HepG2 (cell line): ENCODE data around the gene UCN3. TPM values are rescaled to one million over a fixed set of nuclear protein-coding genes. Genes with fewer than 3 reads are reported as not detected.

Experiments
- ATAC-seq: fragments of 200-7000 bp; cut with Tn5 transposase; 3 replicates; pipeline ENCODE4 v1.9.1; 2020; ENCODE audit warnings: mild to moderate bottlenecking, moderate library complexity
- BruUV-seq: library from RNA; stranded (reverse); fragments of 400-500 nt; replicated peaks from 2 replicates; lab custom pipeline; 2021; lab: Mats Ljungman, UMichigan
- CTCF ChIA-PET: fragments of 300-600 bp; formaldehyde crosslinking; extraction: SDS; loops from one replicate; lab custom pipeline; 2021; ENCODE audit warnings: low total read pairs, inconsistent platforms, low intra/inter-chr PET ratio; lab: Yijun Ruan, JAX
- POLR2A ChIA-PET: fragments of 350-600 bp; sonication (Branson Sonifier 250); formaldehyde crosslinking; loops from one replicate; lab custom pipeline; 2020; ENCODE audit warnings: antibody characterized with exemption, inconsistent platforms; lab: Yijun Ruan, JAX
- DNase-seq: peaks from one replicate; pipeline ENCODE4 v3.0.0-alpha.2; 2015; ENCODE audit warnings: low spot score
- FAIRE-seq: peaks from 3 replicates; lab custom pipeline; 2011; peaks lifted over from hg19 to GRCh38; lab: Jason Lieb, UNC
- H2AFZ ChIP-seq: one replicate; pipeline ENCODE4 v1.6.1; 2011; ENCODE audit warnings: low read length, inconsistent platforms
- H3K27ac ChIP-seq: fragments of 300-600 bp; 3 replicates; pipeline ENCODE4 v1.8.0; 2011; ENCODE audit warnings: mixed run types, mild to moderate bottlenecking, mixed read lengths, low read length, inconsistent platforms; ENCODE audit not compliant: insufficient read depth; ENCODE audit errors: extremely low read length
- H3K27me3 ChIP-seq, 2 experiments: fragments of 200-600 bp in 1 of 2; 2 replicates in 1 of 2; 3 replicates in 1 of 2; pipeline versions ENCODE4 v1.6.0 to v1.8.0; 2011; ENCODE audit warnings: low read length in 2 of 2, mild to moderate bottlenecking in 2 of 2, moderate library complexity in 2 of 2, inconsistent platforms in 1 of 2; ENCODE audit not compliant: insufficient read depth in 2 of 2, control insufficient read depth in 1 of 2
- H3K36me3 ChIP-seq, 2 experiments: fragments of 200-600 bp in 1 of 2; replicated peaks in 1 of 2; 2 replicates in 1 of 2; 3 replicates in 1 of 2; pipeline versions ENCODE4 v1.5.1 to v1.8.0; 2011; ENCODE audit warnings: low read length in 2 of 2, inconsistent platforms in 1 of 2; ENCODE audit not compliant: insufficient read depth in 2 of 2, control insufficient read depth in 1 of 2
- H3K4me1 ChIP-seq: 2 replicates; pipeline ENCODE4 v1.5.1; 2012; ENCODE audit warnings: low read length, inconsistent platforms; ENCODE audit not compliant: insufficient read depth
- H3K4me2 ChIP-seq: 2 replicates; pipeline ENCODE4 v1.6.0; 2011; ENCODE audit warnings: low read depth, low read length, inconsistent platforms
- H3K4me3 ChIP-seq, 3 experiments: fragments of 200-600 bp in 1 of 3; sonication (generic), shearing (Covaris generic) in 1 of 3; replicated peaks in 1 of 3; 2 replicates each; pipeline ENCODE4 v1.5.1; 2011 to 2016; ENCODE audit warnings: low read length in 3 of 3, inconsistent platforms in 2 of 3, low read depth in 2 of 3, mild to moderate bottlenecking in 2 of 3, control low read depth in 1 of 3, mixed read lengths in 1 of 3; ENCODE audit not compliant: insufficient read depth in 1 of 3
- H3K79me2 ChIP-seq: one replicate; pipeline ENCODE4 v1.6.1; 2011; ENCODE audit warnings: low read length, inconsistent platforms; ENCODE audit not compliant: insufficient read depth
- H3K9ac ChIP-seq: 2 replicates; pipeline ENCODE4 v1.6.0; 2011; ENCODE audit warnings: mild to moderate bottlenecking, low read depth, low read length, inconsistent platforms; ENCODE audit not compliant: insufficient read depth
- H3K9me3 ChIP-seq: 2 replicates; pipeline ENCODE4 v1.5.1; 2012; ENCODE audit warnings: mild to moderate bottlenecking, low read length
- H4K20me1 ChIP-seq: 2 replicates; pipeline ENCODE4 v1.6.0; 2011; ENCODE audit warnings: inconsistent platforms, mild to moderate bottlenecking, low read length, moderate library complexity; ENCODE audit not compliant: insufficient read depth
- AGO1 ChIP-seq: fragments of 200-400 bp; formaldehyde crosslinking; IDR thresholded peaks from 2 replicates; pipeline ENCODE4 v1.6.1; 2017; ENCODE audit warnings: mild to moderate bottlenecking, low read depth, low read length, moderate library complexity; ENCODE audit not compliant: poor library complexity, severe bottlenecking
- ASH2L ChIP-seq: fragments of 300-600, 200-600 bp; sonication (generic); IDR thresholded peaks from 2 replicates; pipeline ENCODE4 v1.7.0; 2017; ENCODE audit warnings: low read depth, mild to moderate bottlenecking, moderate library complexity, mixed read lengths, low read length; ENCODE audit not compliant: insufficient read length
- CBFB ChIP-seq: sonication (generic); formaldehyde crosslinking; IDR thresholded peaks from 2 replicates; pipeline ENCODE4 v1.4.0; 2020; ENCODE audit warnings: missing genetic modification reagents
- CENPX ChIP-seq: sonication (generic); formaldehyde crosslinking; IDR thresholded peaks from 2 replicates; pipeline ENCODE4 v1.9.0; 2021; ENCODE audit warnings: mild to moderate bottlenecking, missing genetic modification reagents, moderate library complexity
- KDM2A ChIP-seq: sonication (generic); formaldehyde crosslinking; IDR thresholded peaks from 2 replicates; pipeline ENCODE4 v1.4.0; 2020; ENCODE audit warnings: low read depth, missing genetic modification reagents, borderline replicate concordance
- KDM5B ChIP-seq: sonication (generic); formaldehyde crosslinking; IDR thresholded peaks from 2 replicates; pipeline ENCODE4 v1.4.0; 2020; ENCODE audit warnings: missing genetic modification reagents, mild to moderate bottlenecking, borderline replicate concordance
- NFKB2 ChIP-seq: sonication (generic); formaldehyde crosslinking; IDR thresholded peaks from 2 replicates; pipeline ENCODE4 v1.4.0; 2020; ENCODE audit warnings: missing genetic modification reagents, borderline replicate concordance
- NR2C2 ChIP-seq: sonication (generic); formaldehyde crosslinking; IDR thresholded peaks from 2 replicates; pipeline ENCODE4 v1.4.0; 2020; ENCODE audit warnings: missing genetic modification reagents, mild to moderate bottlenecking, moderate library complexity, borderline replicate concordance
- SIN3A ChIP-seq: IDR thresholded peaks from 2 replicates; pipeline ENCODE4 v1.6.1; 2011; ENCODE audit warnings: low read depth, mild to moderate bottlenecking, control low read depth, low read length, borderline replicate concordance
- TBX3 ChIP-seq: fragments of 450-650 bp; IDR thresholded peaks from 2 replicates; pipeline ENCODE4 v1.6.1; 2017; ENCODE audit warnings: antibody characterized with exemption, mild to moderate bottlenecking, inconsistent platforms, borderline replicate concordance
- TCF12 ChIP-seq, 2 experiments: fragments of 450-650 bp in 1 of 2; sonication (generic) in 1 of 2; formaldehyde crosslinking in 1 of 2; IDR thresholded peaks; 2 replicates each; pipeline versions ENCODE4 v1.6.1 to v1.8.0; 2017 to 2022; ENCODE audit warnings: antibody characterized with exemption in 1 of 2, mild to moderate bottlenecking in 1 of 2, missing genetic modification reagents in 1 of 2, moderate library complexity in 1 of 2
- ZBTB7B ChIP-seq: sonication (generic); formaldehyde crosslinking; IDR thresholded peaks from 2 replicates; pipeline ENCODE4 v1.4.0; 2020; ENCODE audit warnings: missing genetic modification reagents
- ZNF138 ChIP-seq: sonication (generic); formaldehyde crosslinking; IDR thresholded peaks from 2 replicates; pipeline ENCODE4 v1.5.0; 2020; ENCODE audit warnings: mild to moderate bottlenecking, low read depth, missing genetic modification reagents
- ZNF556 ChIP-seq: sonication (generic); formaldehyde crosslinking; IDR thresholded peaks from 2 replicates; pipeline ENCODE4 v1.4.0; 2020; ENCODE audit warnings: mild to moderate bottlenecking, missing genetic modification reagents, borderline replicate concordance
- ZNF746 ChIP-seq: sonication (generic); formaldehyde crosslinking; IDR thresholded peaks from 2 replicates; pipeline ENCODE4 v1.8.0; 2022; ENCODE audit warnings: mild to moderate bottlenecking, missing genetic modification reagents
- WGBS: methylation state at CpG from one replicate; pipeline ENCODE4 v1.1.6; 2017; ENCODE audit warnings: low lambda C conversion rate; 5-methylcytosine and 5-hydroxymethylcytosine counted together
- in situ Hi-C: cut with HindIII; loops from 2 replicates; pipeline ENCODE4 v1.10.0; 2017; ENCODE audit warnings: low pct_unique_long_range_greater_than_20kb; ENCODE audit not compliant: extremely low pct_ligation_motif_present
- intact Hi-C: fragments of 100-400 bp; cut with micrococcal nuclease; formaldehyde crosslinking; loops from one replicate; pipeline ENCODE4 v1.10.0; 2022; ENCODE audit not compliant: unreplicated experiment
- polyA plus RNA-seq, 8 experiments: library from polyadenylated mRNA; depleted of rRNA in 3 of 8; stranded (reverse) in 7 of 8; unstranded in 1 of 8; fragments of >200 nt; fragmentation: Illumina TruSeq in 4 of 8; extraction: Trizol in 4 of 8; gene quantifications; 2 replicates each; pipeline versions ENCODE4 v1.2.1 to v1.2.3, GENCODE V29; 2011 to 2016; ENCODE audit warnings: low read depth in 4 of 8, missing spikeins in 1 of 8, mixed read lengths in 1 of 8; ENCODE audit not compliant: insufficient read depth in 1 of 8
- total RNA-seq, 5 experiments: library from RNA; depleted of rRNA; stranded (reverse); fragments of >200 nt; fragmentation: Illumina TruSeq; extraction: Trizol; gene quantifications; 2 replicates each; pipeline ENCODE4 v1.2.3, GENCODE V29; 2016; ENCODE audit warnings: low read depth in 1 of 5
- TF ChIP-seq, protein P1 (sequence below): sonication (generic); formaldehyde crosslinking; IDR thresholded peaks from 2 replicates; pipeline ENCODE4 v1.5.0; 2020; ENCODE audit warnings: mild to moderate bottlenecking, missing genetic modification reagents, borderline replicate concordance
- TF ChIP-seq, protein P2 (sequence below), 2 experiments: fragments of 450-650 bp in 1 of 2; sonication (generic) in 1 of 2; formaldehyde crosslinking; IDR thresholded peaks; 2 replicates each; pipeline versions ENCODE4 v1.5.0 to v1.8.0; 2020 to 2022; ENCODE audit warnings: mild to moderate bottlenecking in 1 of 2, missing genetic modification reagents in 1 of 2
- TF ChIP-seq, protein P3 (sequence below): sonication (generic); formaldehyde crosslinking; IDR thresholded peaks from 2 replicates; pipeline ENCODE4 v1.5.0; 2020; ENCODE audit warnings: missing genetic modification reagents

UCN3 gene
- total and polyA plus RNA-seq, 2 of the 13 experiments (the other 11 are each of a cell fraction or from before 2014, with no cell fraction given) = not detected

DNA sequence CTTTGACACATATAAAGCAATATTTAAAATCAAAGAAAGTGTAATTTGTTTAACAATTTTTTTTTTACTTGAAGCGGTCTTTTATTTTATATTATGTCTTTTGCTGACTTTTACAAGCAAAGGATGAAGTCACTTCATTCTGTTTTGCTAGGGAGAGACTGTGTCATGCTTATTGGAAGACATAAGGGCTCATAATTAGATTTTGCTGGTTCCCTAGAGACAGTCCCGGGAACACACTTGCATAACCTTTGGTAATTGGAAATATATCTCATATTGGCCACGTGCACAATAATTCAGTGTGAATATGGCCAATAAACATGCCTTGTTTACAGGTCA, 47.1 kb downstream of the UCN3 start:
- intact Hi-C loops (no loop called here), in situ Hi-C loops (no loop called here)
- Histone ChIP-seq H3K4me3 (peak overlapping the region; percentile 83 to 92 (median 83)), H3K27me3 (peaks cover 0 to 10% of the 10 kb centered on the region in 2 experiments; a peak in 1 of 5 replicates), H3K9me3 (peaks cover 6% of the 10 kb centered on the region), H3K4me2 (peak overlapping the region; percentile 92), H3K27ac (no peak overlapping the region), H3K36me3 (no peaks in the 10 kb centered on the region), H4K20me1 (no peaks in the 10 kb centered on the region), H3K79me2 (peaks cover 39% of the 10 kb centered on the region), H2AFZ (peak overlapping the region; percentile 90), H3K9ac (peak overlapping the region; percentile 83; the same call in 1 of the 2 replicates), H3K4me1 (peaks cover 30% of the 10 kb centered on the region)
- ChIA-PET POLR2A (no interaction called here), CTCF (no interaction called here)
- 22% methylated on average over 3 of the region's 3 CpGs for WGBS
- FAIRE-seq = no peak
- TF ChIP-seq TCF12 (IDR thresholded peaks at IDR 0.05) (no peak), TCF12 (CRISPR knock-in tag; IDR thresholded peaks at IDR 0.05) (no peak), ZNF138 (no peak), ZBTB7B (CRISPR knock-in tag) (no peak), KDM2A (CRISPR knock-in tag) (no peak), CBFB (CRISPR knock-in tag) (no peak), ZNF556 (CRISPR knock-in tag) (no peak), AGO1 (no peak), NFKB2 (CRISPR knock-in tag) (no peak), KDM5B (CRISPR knock-in tag) (no peak), CENPX (CRISPR knock-in tag) (no peak), TBX3 (no peak), ZNF746 (CRISPR knock-in tag) (no peak), ASH2L (no peak), NR2C2 (CRISPR knock-in tag) (no peak), SIN3A (no peak)
- TF ChIP-seq, protein P1, sequence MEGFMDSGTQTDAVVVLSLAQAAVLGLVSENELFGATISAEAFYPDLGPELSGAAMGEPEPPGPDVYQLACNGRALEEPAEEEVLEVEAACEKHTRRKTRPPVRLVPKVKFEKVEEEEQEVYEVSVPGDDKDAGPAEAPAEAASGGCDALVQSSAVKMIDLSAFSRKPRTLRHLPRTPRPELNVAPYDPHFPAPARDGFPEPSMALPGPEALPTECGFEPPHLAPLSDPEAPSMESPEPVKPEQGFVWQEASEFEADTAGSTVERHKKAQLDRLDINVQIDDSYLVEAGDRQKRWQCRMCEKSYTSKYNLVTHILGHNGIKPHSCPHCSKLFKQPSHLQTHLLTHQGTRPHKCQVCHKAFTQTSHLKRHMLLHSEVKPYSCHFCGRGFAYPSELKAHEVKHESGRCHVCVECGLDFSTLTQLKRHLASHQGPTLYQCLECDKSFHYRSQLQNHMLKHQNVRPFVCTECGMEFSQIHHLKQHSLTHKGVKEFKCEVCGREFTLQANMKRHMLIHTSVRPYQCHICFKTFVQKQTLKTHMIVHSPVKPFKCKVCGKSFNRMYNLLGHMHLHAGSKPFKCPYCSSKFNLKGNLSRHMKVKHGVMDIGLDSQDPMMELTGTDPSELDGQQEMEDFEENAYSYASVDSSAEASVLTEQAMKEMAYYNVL (CRISPR knock-in tag) = no peak
- TF ChIP-seq, protein P2, sequence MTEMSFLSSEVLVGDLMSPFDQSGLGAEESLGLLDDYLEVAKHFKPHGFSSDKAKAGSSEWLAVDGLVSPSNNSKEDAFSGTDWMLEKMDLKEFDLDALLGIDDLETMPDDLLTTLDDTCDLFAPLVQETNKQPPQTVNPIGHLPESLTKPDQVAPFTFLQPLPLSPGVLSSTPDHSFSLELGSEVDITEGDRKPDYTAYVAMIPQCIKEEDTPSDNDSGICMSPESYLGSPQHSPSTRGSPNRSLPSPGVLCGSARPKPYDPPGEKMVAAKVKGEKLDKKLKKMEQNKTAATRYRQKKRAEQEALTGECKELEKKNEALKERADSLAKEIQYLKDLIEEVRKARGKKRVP (CRISPR knock-in tag; IDR thresholded peaks at IDR 0.05) = no peak
- TF ChIP-seq, protein P3, sequence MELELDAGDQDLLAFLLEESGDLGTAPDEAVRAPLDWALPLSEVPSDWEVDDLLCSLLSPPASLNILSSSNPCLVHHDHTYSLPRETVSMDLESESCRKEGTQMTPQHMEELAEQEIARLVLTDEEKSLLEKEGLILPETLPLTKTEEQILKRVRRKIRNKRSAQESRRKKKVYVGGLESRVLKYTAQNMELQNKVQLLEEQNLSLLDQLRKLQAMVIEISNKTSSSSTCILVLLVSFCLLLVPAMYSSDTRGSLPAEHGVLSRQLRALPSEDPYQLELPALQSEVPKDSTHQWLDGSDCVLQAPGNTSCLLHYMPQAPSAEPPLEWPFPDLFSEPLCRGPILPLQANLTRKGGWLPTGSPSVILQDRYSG = no peak
- ATAC-seq = no peak
- BruUV-seq = no TSS peak
- no peak for DNase-seq
